ENCODE data around the gene TWIST2. TPM values are rescaled to one million over a fixed set of nuclear protein-coding genes. Genes with fewer than 3 reads are reported as not detected.

TWIST2 gene
- total and polyA plus RNA-seq, 9 donors, result 14.2 to 104 (median 32.7) TPM

DNA sequence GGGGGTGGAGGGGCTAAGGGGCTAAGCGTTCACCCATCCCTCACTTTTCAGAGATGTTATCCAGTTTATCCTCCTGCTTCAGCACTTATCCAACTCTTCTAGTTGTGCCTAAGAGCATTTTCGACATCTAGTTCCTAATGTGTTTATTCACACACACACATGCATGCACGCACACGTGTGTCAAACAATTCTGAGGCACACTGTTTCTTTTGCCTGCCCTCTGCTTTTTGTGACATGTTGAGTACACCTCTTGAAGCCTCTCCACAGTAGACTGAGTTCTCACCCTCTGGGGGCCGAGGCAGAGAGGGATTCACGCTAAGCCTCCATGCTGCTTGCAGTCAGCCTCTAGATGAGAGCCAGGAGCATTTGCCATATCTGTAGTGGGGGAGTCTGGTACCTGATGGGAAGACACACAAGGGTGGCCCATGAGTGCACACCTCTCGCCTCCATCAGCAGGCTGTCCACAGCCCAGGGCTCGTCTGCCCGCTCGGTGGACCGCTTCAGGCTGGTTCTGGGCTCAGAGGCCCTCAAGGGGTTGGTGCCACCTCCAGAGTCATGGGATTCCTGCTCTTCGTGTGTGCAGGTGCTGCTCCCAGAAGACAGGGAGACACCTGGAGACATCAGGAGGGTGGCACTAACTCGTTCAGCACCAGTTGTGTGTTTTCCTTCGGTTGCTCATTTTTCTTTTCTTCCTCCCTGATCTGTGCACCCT lies 11.9 kb downstream of the TWIST2 start:
- intact Hi-C loops (cut with DNase I), result no loop called here
- 84 to 95% (median 87%) methylated on average over 14 of the region's 14 CpGs for WGBS, 3 donors
- Histone ChIP-seq H3K4me3 (no peak overlapping the region), H3K27ac (no peak overlapping the region), H3K9me3 (no peaks in the 10 kb centered on the region), H3K4me1 (ENCODE audit: insufficient read depth) (peaks cover 8% of the 10 kb centered on the region), H3K27me3 (no peaks in the 10 kb centered on the region), H3K36me3 (no peaks in the 10 kb centered on the region)
- DNase-seq, result no peak
- TF ChIP-seq POLR2A (IDR thresholded peaks at IDR 0.05) (no peak), EP300 (IDR thresholded peaks at IDR 0.05) (no peak)
- TF ChIP-seq, protein P1, sequence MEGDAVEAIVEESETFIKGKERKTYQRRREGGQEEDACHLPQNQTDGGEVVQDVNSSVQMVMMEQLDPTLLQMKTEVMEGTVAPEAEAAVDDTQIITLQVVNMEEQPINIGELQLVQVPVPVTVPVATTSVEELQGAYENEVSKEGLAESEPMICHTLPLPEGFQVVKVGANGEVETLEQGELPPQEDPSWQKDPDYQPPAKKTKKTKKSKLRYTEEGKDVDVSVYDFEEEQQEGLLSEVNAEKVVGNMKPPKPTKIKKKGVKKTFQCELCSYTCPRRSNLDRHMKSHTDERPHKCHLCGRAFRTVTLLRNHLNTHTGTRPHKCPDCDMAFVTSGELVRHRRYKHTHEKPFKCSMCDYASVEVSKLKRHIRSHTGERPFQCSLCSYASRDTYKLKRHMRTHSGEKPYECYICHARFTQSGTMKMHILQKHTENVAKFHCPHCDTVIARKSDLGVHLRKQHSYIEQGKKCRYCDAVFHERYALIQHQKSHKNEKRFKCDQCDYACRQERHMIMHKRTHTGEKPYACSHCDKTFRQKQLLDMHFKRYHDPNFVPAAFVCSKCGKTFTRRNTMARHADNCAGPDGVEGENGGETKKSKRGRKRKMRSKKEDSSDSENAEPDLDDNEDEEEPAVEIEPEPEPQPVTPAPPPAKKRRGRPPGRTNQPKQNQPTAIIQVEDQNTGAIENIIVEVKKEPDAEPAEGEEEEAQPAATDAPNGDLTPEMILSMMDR (IDR thresholded peaks at IDR 0.05), result no peak

DNA sequence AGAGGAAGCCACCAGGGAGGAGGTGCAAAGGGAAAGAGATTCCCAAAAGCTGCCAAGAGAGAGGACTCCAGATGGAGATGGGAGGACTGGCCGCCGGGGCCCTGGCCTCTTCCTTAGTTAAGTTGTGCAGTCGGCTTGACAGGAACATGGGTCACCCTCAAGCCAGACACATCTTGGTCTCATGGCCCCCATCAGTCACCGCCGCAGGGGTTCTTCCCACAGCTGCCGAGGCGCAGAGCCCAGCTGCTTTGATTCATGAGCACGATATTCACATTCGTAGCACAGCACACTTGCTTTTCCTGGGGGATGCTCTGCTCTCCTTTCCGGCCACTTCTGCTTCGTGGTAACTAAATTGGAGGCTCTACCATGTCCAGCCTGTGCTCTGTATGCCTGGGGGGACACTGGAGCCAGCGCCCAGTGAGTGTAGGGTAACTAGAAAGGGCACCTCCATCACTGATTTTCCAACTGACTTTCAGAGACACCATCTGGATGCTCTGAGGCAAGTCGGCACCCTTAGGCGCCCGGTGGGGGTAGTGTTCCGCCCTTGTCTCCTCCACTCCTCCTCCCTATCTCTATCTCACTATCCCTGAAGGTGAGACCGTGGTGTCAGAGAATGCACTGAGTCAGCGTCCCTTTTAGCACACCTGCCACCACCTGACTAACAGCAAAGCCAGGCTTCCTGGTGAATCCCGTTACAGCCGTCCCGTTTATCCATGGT lies 13.3 kb downstream of the TWIST2 start:
- no peak for TF ChIP-seq EP300 (IDR thresholded peaks at IDR 0.05)
- no peak for TF ChIP-seq POLR2A (IDR thresholded peaks at IDR 0.05)
- TF ChIP-seq, protein P1 (IDR thresholded peaks at IDR 0.05), result no peak
- H3K4me3 ChIP-seq, result no peak overlapping the region
- no peaks in the 10 kb centered on the region for H3K36me3 ChIP-seq
- intact Hi-C loops (cut with DNase I), result no loop called here
- no peaks in the 10 kb centered on the region for H3K9me3 ChIP-seq
- no peaks in the 10 kb centered on the region for H3K27me3 ChIP-seq
- DNase-seq, result no peak
- peaks cover 16% of the 10 kb centered on the region for H3K4me1 ChIP-seq (ENCODE audit: insufficient read depth)
- 83 to 85% (median 83%) methylated on average over 21 of the region's 21 CpGs for WGBS, 3 donors
- no peak overlapping the region for H3K27ac ChIP-seq

DNA sequence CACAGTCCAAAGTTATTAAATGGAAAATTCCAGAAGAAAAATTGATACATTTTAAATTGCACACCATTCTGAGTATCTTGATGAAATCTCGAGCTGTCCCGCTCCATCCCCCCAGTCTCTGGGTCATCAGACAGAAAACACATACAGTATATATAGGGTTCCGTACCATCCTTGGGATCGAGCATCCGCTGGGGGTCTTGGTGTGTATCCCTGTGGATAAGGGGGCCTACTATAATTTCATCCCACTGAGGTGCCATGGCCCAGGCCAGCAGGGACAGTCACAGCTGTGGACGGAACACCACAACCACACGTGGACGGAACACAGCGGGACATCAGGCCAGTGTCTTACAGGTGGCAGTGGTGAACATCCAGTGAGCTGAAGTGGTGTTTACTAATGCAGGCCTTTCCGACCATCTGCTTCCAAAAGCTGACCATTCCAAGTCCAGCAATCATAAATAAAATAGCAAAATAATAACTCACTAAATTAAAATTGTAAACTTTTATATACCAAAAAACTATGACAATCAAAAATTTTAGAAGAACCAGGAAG lies 14.0 kb downstream of the TWIST2 start:
- Histone ChIP-seq H3K27ac (no peak overlapping the region), H3K4me3 (no peak overlapping the region), H3K36me3 (no peaks in the 10 kb centered on the region), H3K9me3 (no peaks in the 10 kb centered on the region), H3K4me1 (ENCODE audit: insufficient read depth) (peaks cover 19% of the 10 kb centered on the region), H3K27me3 (no peaks in the 10 kb centered on the region)
- TF ChIP-seq EP300 (IDR thresholded peaks at IDR 0.05) (no peak), POLR2A (IDR thresholded peaks at IDR 0.05) (no peak)
- TF ChIP-seq, protein P1 (IDR thresholded peaks at IDR 0.05), result no peak
- intact Hi-C loops (cut with DNase I), result no loop called here
- WGBS, 3 donors, result 90 to 96% (median 95%) methylated on average over 10 of the region's 10 CpGs
- peak in 1 of 5 donors; percentile 14 for DNase-seq

DNA sequence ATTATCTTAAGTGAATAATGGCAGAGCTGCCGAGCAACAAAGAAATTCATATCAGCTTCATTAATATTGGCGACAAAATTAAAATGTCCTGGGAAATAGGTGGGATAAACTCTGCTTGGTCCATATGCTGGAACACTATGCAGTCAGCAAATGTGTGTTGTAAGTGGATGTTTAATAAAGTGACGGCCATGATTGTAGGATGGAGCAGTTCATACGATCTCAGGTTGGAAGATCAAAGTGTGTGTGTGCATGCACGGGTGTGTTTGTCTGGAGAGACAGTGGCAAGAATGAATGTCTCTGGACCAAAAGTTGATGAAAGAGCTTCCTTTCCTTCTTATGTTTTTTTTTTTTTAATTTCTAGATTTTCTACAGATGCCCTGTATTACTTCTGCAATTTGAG lies 14.8 kb downstream of the TWIST2 start:
- Histone ChIP-seq H3K36me3 (no peaks in the 10 kb centered on the region), H3K27ac (no peak overlapping the region), H3K4me1 (ENCODE audit: insufficient read depth) (peaks cover 24% of the 10 kb centered on the region), H3K9me3 (no peaks in the 10 kb centered on the region), H3K27me3 (no peaks in the 10 kb centered on the region), H3K4me3 (no peak overlapping the region)
- intact Hi-C loops (cut with DNase I), result no loop called here
- no peak for TF ChIP-seq POLR2A (IDR thresholded peaks at IDR 0.05)
- TF ChIP-seq, protein P1 (IDR thresholded peaks at IDR 0.05), result no peak
- TF ChIP-seq EP300 (IDR thresholded peaks at IDR 0.05), result no peak
- no peak for DNase-seq
- WGBS, 3 donors, result 86 to 91% (median 89%) methylated on average over 5 of the region's 5 CpGs
